HK-2 (cell line): ENCODE data around the gene CCL4.
"Not testable (repeated sequence)": the region's sequence is repeated elsewhere in the genome, so short reads cannot be mapped to it uniquely, and the experiment has no call there.

Source experiments
- DNase-seq: peaks from one replicate; pipeline ENCODE4 v3.0.0-alpha.2; 2018; ENCODE audit not compliant: unreplicated experiment

CCL4 gene

DNA sequence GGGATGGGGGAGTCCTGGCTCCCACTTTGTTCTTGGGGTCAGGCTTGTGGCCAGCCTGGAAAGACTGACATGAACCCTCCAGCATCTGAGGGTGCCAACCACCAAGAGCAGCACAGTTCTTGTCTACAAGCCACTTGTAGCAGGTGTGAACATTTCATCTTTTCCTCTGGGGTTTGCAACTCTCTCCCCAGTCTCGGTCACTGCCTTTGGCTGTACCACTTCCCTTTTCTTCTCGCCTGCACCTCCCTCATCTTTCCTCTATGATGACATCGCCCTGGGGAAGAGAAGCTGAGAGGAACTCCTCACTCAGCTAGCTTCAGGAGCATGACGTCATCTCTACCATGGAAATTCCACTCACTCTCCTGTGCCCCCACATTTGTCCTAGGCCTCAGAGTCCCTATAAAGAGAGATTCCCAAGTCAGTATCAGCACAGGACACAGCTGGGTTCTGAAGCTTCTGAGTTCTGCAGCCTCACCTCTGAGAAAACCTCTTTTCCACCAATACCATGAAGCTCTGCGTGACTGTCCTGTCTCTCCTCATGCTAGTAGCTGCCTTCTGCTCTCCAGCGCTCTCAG lies at the start of gene CCL4:
TSS of gene CCL4 (plus strand) at position 427 of the 575 bp plus-strand sequence. CDS start at position 506, 79 bp downstream.
- DNase-seq, result not testable (repeated sequence)

DNA sequence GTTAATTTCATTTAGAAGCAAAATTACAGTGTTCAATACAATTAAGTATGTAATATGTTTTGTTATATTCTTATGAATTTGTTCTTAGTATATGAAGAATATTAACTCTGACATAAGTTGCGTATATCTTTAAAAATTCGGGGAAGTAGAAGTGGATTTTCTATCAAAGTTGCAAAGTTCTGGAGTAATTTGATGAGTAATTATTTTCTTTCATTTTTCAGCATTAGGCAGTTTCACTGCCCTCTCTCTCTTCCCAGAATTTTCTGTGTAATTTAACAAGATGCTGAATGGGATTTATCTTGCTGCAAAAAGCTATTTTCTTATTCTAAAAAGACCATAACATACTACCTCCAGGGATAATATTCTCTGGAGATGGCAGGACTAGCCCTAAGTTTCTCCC lies 48.5 kb upstream of the CCL4 start:
- DNase-seq, result no peak

DNA sequence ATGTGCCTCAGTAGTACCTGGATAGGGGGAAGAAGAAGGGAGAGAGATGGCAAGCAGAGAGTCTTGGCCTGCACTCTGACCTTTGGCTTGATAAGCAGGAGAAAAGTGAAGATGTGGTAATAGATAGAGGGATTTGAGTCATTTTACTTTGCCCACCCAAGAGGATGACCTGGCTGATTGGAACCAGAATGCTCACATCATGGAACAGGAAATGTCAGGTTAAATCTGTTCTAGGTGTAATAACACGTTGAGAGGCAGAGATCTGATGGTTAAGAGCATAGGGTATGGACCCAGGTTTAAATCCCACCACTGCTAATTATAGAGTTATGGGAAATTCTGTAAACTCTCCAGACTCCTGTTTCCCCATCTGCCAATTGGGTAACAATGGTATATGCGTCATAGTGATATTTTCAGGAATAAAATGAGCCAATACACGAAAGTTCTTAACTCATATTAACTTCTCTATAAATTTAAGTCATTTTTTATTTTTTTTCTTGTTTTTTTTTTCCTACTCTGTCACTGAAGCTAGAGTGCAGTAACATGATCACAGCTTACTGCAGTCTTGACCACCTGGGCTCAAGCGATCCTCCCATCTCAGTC lies 47.6 kb upstream of the CCL4 start:
- DNase-seq, result no peak

DNA sequence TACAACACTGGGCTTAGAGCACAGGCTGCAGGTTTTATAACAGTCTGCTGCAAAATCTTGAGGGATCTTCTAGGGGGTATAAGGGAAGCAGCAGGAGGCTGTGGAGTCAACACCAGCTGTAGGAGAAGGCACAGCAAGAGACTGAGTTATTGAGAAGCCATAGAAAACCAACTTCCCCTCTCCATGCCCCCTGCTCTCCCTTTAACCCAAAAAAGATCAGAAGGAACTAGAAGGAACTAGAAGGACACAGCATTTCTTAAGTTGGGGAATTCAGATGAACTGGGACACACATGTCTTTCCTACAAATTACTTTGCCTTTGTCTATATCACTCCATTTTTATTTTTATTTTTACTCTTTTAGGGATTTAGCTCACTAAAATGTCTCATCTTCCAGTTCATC lies 45.7 kb upstream of the CCL4 start:
- DNase-seq, result no peak

DNA sequence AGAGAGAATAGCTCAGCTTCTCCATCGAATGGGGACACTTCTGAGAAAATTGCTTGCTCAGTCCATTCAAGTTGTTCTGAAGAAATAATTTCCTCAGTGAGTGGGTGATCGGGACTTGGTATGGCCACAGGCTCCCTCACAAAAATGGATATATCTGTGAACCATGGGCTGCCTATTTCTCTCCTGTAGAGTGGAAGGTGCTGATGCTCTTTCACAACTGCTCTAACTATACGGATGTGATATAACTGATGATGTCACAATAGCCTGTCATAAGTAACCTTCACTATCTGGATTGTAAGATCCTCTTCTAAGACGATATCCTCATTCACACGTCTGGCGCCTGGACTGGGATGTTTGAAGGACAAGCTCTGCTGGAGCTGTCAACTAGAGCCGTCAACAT lies 44.2 kb upstream of the CCL4 start:
- no peak for DNase-seq

DNA sequence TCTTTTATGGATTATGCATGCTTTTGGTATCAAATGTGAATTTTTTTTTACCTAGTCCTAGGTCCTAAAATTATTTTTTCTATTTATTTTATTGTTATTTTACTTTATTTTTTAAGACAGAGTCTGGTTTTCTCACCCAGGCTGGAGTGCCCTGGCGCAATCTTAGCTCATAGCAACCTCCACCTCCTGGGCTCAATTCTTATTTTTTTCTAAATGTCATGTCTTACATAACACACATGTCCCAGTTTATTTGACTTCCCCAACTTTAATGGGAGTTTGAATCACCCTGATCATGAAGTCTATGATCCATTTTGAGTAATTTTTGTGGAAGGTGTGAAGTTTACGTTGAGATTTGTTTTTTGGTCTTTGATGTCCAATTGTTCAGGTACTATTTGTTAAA lies 42.8 kb upstream of the CCL4 start:
- no peak for DNase-seq

DNA sequence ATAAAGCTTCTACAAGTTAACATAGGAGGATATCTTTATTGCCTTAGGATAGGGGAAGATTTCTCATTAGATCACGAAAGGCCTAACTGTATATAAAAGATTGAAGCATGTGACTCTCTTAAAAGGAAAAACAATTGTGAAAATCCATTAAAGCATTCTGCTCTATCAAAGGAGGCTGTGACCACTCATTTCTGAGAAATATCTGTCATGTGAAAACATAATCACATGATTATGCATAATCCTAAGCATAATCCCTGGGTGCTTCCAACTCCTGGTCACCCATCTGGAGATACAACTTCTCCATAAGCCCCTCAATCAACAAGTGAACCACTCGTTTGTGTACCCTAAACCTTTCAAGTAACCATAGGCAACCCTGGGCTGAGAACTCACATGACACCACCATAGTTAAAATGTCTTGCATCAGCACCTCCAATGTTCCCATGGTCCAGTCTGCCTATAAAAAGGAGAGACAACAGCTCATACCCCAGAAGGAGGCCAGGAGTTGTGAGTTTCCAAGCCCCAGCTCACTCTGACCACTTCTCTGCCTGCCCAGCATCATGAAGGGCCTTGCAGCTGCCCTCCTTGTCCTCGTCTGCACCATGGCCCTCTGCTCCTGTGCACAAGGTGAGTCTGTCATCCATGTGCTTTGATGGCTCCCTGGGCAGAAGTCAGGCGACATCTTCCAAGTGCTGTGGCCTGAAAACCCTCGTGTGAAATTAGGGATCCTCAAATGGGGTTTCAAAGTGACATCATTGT lies 39.7 kb upstream of the CCL4 start, which contains the start of gene CCL18:
TSS of gene CCL18 (plus strand) at position 487 of the 756 bp plus-strand sequence. CDS start at position 558, 71 bp downstream.
- no peak for DNase-seq

DNA sequence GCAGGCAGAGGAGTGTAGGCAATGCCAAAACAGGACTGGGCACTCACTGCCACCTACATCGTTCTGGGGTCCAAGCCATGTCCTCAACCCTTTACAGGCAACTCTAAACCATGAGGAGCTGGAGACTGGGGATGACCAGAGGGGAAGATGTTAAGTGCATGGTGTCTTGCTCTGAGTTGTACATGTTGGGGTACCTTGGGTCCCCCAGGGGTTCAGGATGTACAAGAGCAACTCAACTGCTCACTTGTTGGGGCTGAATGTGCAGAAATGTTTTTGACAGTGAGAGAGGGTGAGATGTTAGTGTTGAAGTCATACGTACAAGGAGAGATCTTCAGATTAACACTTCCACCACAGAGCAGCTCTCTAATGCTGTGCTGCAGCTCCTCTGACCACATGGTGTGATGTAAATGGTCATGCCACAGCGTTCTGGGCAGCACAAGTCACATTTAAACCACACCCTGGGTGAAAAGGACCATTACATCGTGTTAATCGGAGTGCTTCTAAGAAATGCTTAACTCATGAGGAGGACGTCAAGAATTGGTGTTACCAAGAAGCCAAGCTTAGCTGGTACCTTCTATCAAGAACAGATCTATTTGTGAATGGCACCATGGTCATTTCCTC lies 37.2 kb upstream of the CCL4 start:
- no peak for DNase-seq

DNA sequence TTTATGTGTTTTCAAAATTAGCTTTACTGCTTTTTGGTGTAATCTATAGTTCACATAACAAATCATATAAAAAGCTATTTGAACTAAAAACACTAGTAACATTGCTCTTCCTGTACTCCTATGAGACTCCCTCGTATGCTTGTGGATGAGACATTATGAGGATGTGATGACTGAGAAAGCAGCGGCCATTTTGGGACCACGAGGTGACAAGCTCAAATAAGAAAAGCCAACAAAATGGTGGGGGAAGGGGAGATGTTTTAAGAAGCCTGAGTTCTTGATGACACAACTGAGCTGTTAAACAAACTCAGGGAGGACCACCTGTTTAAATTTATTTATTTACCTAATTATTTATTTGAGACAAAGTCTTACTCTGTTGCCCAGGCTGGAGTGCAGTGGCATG lies 35.1 kb upstream of the CCL4 start:
- no peak for DNase-seq

DNA sequence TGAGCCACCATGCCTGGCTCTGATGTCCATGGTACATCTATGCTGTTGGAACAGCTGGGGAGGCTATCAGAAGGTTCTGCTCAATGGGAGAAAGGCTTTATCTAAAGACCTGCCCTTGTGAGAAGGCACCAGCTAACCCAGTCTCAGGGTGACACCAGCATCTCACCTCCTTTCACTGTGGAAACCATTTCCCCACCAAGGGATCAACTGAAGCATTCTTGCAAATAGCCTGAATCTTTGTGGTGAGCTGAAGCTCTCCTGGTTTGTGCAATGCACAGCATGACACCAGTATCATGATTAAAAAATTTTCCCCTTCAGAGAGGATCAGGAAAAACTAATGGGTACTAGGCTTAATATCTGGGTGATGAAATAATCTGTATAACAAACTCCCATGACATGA lies 34.5 kb upstream of the CCL4 start:
- no peak for DNase-seq

DNA sequence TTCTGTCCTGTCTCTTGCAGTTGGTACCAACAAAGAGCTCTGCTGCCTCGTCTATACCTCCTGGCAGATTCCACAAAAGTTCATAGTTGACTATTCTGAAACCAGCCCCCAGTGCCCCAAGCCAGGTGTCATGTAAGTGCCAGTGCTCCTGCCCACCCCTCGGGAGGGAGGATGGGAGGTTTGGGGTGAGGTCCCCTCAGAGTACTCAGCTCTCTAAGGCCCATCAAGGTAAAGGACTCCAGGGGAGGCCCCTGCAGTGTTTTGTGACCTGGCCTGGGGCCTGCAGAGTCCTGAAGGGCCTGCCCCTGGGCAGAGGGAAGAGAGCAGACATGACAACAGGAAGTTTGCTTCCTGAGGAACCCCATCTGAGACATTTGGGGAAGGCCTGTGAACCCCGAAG lies 33.2 kb upstream of the CCL4 start:
- DNase-seq, result no peak

DNA sequence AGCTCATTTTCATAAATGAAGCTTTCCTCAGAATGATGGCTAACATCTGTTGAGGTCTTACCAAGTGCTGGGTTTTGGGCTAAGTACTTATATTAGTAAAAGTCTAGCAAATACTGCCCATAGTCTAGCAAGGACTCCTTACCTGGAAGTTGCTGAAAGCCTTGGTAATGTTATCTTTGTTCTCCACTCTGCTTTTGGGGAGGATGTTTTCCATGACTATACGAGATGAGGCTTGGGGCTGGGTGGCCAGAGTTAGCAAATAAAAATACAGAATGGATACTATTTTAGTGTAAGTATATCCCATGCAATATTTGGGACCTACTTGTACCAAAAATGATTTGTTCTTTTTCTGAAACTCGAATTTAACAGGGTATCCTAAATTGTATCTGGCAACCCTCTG lies 31.9 kb upstream of the CCL4 start:
- no peak for DNase-seq

DNA sequence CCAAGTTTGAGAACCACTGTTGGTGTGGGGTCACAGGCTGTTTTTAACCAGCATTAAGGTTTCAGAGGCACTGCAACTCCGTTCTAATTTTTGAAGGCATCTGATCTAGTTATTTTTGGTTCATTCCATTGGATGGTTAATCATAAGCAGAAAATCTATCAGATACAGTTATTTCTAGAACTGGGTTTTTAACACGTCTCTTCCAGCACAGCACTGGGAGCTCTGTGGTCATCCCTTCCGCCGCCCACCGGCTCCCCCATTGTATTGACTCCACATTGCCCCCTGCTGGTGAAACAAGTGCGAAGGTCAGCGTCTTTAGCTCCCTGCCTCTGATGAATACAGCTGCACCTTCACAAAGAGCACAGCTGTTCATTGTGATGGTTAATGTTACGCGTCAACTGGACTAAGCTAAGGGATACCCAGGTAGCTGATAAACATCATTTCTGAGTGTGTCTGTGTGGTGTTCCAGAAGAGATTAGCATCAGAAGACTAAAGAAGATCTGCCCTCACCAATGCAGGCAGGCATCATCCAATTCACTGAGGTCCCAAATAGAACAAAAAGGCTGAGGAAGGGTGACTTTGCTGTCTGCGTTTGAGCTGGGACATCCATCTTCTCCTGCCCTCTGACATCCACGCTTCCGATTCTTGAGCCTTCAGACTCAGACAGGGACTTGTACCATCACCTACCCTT lies 31.1 kb upstream of the CCL4 start:
- peak; percentile 13 for DNase-seq

DNA sequence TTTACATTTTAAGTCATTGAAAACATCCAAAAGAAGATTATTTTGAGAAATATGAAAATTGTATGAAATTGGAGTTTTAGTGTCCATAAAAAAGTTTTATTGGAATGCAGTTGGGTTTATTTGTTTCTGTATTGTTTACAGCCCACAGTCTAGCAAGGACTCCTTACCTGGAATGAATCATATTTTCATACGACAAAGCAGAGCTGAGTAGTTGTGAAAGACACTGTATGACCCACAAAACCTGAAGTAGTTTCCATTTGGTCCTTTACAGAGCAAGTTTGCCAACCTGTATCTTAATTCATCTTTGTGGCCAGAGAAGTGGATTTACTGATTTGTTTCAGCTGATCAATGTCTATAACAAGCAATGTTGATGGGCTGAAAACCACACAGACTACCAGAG lies 29.3 kb upstream of the CCL4 start:
- DNase-seq, result no peak

DNA sequence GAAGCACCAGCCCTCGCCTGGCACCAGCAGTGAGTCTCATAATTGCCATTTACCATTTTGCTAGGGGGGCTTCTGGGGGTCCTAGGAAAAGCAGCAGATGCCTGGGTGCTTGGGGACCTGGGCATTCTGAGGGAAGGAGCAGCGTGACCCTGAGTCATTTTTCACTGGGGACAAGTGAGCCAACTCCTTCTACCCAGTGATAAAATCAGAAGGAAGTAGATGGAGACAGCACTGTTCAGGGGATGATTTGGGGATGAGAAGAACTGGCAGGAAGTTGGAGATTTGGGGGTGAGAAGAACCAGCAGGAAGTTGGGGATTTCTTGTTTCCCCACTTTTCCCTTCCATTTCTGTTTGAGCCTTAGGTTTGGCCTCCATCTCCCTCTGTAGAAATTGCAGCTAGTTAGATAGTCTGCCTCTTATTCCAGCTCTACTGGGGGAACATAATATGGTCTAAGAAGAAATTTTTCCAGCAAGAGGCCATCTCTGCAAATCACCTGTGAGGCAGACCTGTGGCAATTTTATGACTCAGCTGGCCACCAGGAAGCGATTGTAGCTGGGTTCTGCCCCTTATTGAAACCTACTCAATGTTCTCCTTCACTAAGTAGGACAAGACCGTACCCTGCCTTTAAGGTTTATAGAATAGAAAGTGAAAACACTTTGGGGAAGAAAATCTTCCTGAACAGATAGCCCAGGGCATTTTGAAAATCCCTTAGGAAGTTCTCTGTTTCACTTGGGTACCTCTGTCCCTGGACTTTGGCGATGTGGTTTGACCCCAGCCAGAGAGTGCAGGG lies 21.8 kb upstream of the CCL4 start:
- not testable (repeated sequence) for DNase-seq

DNA sequence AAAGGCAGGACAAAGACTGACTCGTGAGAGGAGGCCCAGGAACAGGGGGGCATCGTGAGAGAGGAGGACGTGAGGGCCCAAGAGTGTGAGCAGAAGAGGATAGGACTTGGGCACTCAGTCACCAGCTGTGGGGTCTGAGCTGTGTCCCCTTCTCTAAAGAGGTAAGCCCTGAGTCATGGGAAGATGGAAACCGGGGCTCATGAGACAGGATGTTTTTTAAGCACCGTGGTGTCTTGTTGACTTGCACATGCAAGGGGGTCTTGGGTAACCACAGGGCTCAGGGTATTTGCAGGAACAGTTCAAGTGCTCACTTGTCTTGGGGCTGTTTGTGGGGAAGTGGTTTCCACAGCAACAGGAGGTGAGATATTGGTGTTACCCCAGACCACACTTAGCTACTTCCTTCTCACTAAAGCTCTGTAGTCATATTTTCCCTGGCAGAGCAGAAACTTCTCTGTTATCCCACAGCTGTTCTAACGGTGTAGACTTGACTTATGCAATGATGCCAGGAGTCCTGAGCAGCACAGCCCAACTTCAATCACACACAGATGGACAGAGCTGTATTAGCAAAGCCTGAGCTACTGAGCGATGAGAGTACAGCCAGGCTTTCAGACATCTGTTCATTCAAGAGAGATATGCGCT lies 21.0 kb upstream of the CCL4 start:
- not testable (repeated sequence) for DNase-seq

DNA sequence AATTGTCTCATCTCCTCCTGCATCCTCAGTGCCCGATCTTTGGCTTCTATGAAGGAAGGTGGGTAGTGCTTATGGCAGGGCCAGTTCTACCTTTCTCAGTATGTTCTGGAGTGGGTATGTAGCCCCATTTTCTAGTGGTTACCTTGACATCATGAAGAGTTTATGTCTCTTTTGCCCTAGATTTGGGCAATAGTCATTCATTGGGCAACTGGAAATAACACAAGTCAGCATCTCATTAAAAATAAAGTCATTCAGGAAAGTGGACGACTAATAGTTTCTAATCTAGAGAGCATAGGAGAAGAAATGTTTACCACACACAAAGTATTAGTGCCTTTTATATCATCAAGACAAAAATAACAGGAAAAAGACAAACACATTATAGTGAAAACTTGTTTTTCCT lies 19.9 kb upstream of the CCL4 start:
- not testable (repeated sequence) for DNase-seq

DNA sequence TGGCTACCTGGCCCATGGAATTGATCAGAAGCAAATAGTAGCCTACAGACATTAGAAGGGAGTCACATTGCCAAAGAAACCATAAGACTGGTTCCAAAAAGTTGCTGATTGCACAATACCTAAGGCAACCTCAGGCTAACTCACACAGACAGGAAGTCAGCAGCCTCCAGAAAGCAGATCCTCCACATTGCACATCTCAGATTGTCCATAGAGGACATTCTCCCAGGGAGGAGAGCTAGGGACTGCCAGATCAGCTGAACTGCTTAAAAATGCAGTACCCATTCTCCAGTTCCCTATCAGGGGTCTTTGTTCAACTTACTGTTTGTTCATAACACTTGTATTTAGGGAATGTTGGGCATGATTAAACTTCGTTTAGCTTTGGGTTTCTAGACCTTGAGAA lies 17.9 kb upstream of the CCL4 start:
- no peak for DNase-seq

DNA sequence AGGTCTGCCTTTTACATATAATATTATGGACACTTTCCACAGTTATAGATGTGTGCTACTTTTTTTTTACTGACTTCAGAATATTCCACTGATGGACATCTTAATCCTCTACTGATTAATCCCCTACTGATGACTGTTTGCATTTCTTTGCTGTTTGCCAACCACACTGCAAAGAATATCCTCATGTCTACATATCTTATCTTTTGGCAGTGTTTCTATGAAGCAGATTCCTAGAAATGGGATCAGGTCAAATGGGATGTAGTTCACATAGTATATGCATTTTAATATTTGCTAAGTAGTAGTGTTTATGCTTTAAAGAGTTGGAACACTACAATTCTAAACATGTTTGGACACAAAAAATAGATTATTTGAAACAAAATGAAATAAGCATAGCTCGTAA lies 16.8 kb upstream of the CCL4 start:
- DNase-seq, result no peak

DNA sequence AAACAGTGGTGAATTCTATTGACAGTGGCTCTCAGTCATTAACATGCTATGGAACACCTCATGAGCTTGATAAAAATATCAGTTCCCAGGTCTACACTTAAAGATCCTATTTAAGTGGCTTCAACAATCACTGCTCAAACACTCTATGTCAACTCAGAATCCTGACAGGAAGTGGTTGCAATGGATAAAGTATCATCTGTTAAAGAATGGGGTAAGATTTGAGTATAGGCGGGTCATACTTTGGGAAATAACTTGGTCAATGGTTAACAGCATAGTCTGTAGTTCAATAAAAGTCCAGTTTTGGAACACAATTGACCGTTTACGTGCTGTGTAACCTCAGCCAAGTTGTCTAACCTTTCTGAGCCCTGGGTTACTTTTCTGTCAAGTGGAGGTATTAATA lies 16.2 kb upstream of the CCL4 start:
- not testable (repeated sequence) for DNase-seq
